MCF 10A (cell line): ENCODE results near the gene ARL5C. TPM values are rescaled to one million over a fixed set of nuclear protein-coding genes. Genes with fewer than 3 reads are reported as not detected.

Source experiments
- BruUV-seq: library from RNA; stranded (reverse); fragments of 400-500 nt; replicated peaks from 2 replicates; lab custom pipeline; 2021; lab: Mats Ljungman, UMichigan
- CTCF ChIA-PET: fragments of 300-600 bp; sonication (Branson Sonifier 250); formaldehyde crosslinking; extraction: SDS; loops from one replicate; lab custom pipeline; 2021; ENCODE audit warnings: antibody characterized with exemption, inconsistent platforms; lab: Yijun Ruan, JAX
- POLR2A ChIA-PET: fragments of 300-600, 350-650 bp; sonication (Branson Sonifier 250); formaldehyde crosslinking; extraction: SDS; loops from one replicate; lab custom pipeline; 2020; ENCODE audit warnings: antibody characterized with exemption, inconsistent platforms; lab: Yijun Ruan, JAX
- DNase-seq: peaks from one replicate; pipeline ENCODE4 v3.0.0-alpha.2; 2018; ENCODE audit not compliant: unreplicated experiment
- H3K27ac Mint-ChIP-seq: one replicate; pipeline ENCODE4 v1.8.0; 2022; ENCODE audit warnings: mild to moderate bottlenecking, low read depth, mixed read lengths; ENCODE audit not compliant: unreplicated experiment
- H3K27me3 Mint-ChIP-seq: one replicate; pipeline ENCODE4 v1.8.0; 2022; ENCODE audit warnings: mixed read lengths; ENCODE audit not compliant: insufficient read depth, unreplicated experiment
- H3K36me3 Mint-ChIP-seq: one replicate; pipeline ENCODE4 v1.8.0; 2022; ENCODE audit warnings: mild to moderate bottlenecking, moderate library complexity, mixed read lengths; ENCODE audit not compliant: insufficient read depth, unreplicated experiment
- H3K4me1 Mint-ChIP-seq: one replicate; pipeline ENCODE4 v1.8.0; 2022; ENCODE audit warnings: mixed read lengths; ENCODE audit not compliant: insufficient read depth, unreplicated experiment
- H3K4me3 Mint-ChIP-seq: one replicate; pipeline ENCODE4 v1.8.0; 2022; ENCODE audit warnings: mild to moderate bottlenecking, moderate library complexity, mixed read lengths; ENCODE audit not compliant: unreplicated experiment
- H3K9me3 Mint-ChIP-seq: one replicate; pipeline ENCODE4 v1.8.0; 2022; ENCODE audit warnings: mixed read lengths; ENCODE audit not compliant: unreplicated experiment
- CTCF ChIP-seq: fragments of 200-600 bp; IDR thresholded peaks from one replicate; pipeline ENCODE4 v1.8.0; 2022; ENCODE audit warnings: antibody characterized with exemption, mild to moderate bottlenecking; ENCODE audit not compliant: unreplicated experiment
- intact Hi-C: fragments of 100-400 bp; cut with micrococcal nuclease; formaldehyde crosslinking; loops from 2 replicates; pipeline ENCODE4 v1.14.1; 2022
- total RNA-seq: library from RNA; stranded (reverse); gene quantifications from 2 replicates; pipeline ENCODE4 v1.2.3, GENCODE V29; 2022

Gene ARL5C
- total RNA-seq, 1 experiment from 2014 or later: not detected

GRCh38 chr17:39113871-39114270, 52.1 kb downstream of the ARL5C start:
- peaks cover 6% of the 10 kb centered on the region for H3K36me3 Mint-ChIP-seq
- H3K9me3 Mint-ChIP-seq: peaks cover 7% of the 10 kb centered on the region
- intact Hi-C loops: no loop called here
- ChIA-PET POLR2A (interaction anchor here (1.1 kb wide), 1 partner anchor 12 kb away, joined by 3 read pairs; no protein-coding TSS in a partner anchor), CTCF (no interaction called here)
- TF ChIP-seq CTCF: no peak
- H3K27me3 Mint-ChIP-seq: peaks cover 36% of the 10 kb centered on the region
- no peaks in the 10 kb centered on the region for H3K4me1 Mint-ChIP-seq
- no peak overlapping the region for H3K27ac Mint-ChIP-seq
- BruUV-seq: no TSS peak
- DNase-seq: no peak
- H3K4me3 Mint-ChIP-seq: no peak overlapping the region

GRCh38 chr17:39110435-39111136, 55.4 kb downstream of the ARL5C start:
- Mint-ChIP-seq H3K4me3 (no peak overlapping the region), H3K27ac (no peak overlapping the region), H3K27me3 (peaks cover 32% of the 10 kb centered on the region), H3K4me1 (no peaks in the 10 kb centered on the region), H3K9me3 (peaks cover 7% of the 10 kb centered on the region), H3K36me3 (peaks cover 6% of the 10 kb centered on the region)
- CTCF ChIA-PET: interaction anchor here (0.6 kb wide), 1 partner anchor 73 kb away, joined by 4 read pairs; no protein-coding TSS in a partner anchor
- DNase-seq: no peak
- POLR2A ChIA-PET: no interaction called here
- TF ChIP-seq CTCF: no peak
- no TSS peak for BruUV-seq
- intact Hi-C loops: no loop called here

- TF ChIP-seq CTCF: no peak
- H3K27me3 Mint-ChIP-seq: peaks cover 22% of the 10 kb centered on the region
- no peak overlapping the region for H3K4me3 Mint-ChIP-seq
- intact Hi-C loops: no loop called here
- BruUV-seq: no TSS peak
- no peaks in the 10 kb centered on the region for H3K36me3 Mint-ChIP-seq
- H3K4me1 Mint-ChIP-seq: no peaks in the 10 kb centered on the region
- POLR2A ChIA-PET: no interaction called here
- CTCF ChIA-PET: interaction anchor here (0.9 to 1.0 kb wide), 2 partner anchors 10 to 45 kb away, joined by 3 read pairs; no protein-coding TSS in a partner anchor
- no peak for DNase-seq
- no peaks in the 10 kb centered on the region for H3K9me3 Mint-ChIP-seq
- no peak overlapping the region for H3K27ac Mint-ChIP-seq
Observed at GRCh38 chr17:39108461-39109375, 57.2 kb downstream of the ARL5C start.

- Mint-ChIP-seq H3K27ac (no peak overlapping the region), H3K4me1 (no peaks in the 10 kb centered on the region), H3K36me3 (no peaks in the 10 kb centered on the region), H3K4me3 (no peak overlapping the region), H3K9me3 (no peaks in the 10 kb centered on the region), H3K27me3 (peaks cover 17% of the 10 kb centered on the region)
- intact Hi-C loops: no loop called here
- CTCF ChIA-PET: interaction anchor here (0.9 to 1.0 kb wide), 2 partner anchors 9 to 46 kb away, joined by 3 read pairs; no protein-coding TSS in a partner anchor
- TF ChIP-seq CTCF: no peak
- POLR2A ChIA-PET: no interaction called here
- no peak for DNase-seq
- no TSS peak for BruUV-seq
Observed at GRCh38 chr17:39107973-39108372, 58.0 kb downstream of the ARL5C start.
